ENCODE data around the gene AK9.
"Not testable (repeated sequence)": the region's sequence is repeated elsewhere in the genome, so short reads cannot be mapped to it uniquely, and the experiment has no call there.

Gene AK9

GRCh38 chr6:109523478-109523877 is 167.5 kb downstream of the AK9 start:
- H3K36me3 ChIP-seq (ENCODE audit: insufficient read depth, low read length) = no peaks in the 10 kb centered on the region
- no peak overlapping the region for H3K4me2 ChIP-seq (ENCODE audit: low read depth, low read length, poor library complexity, severe bottlenecking)
- 0 out of 2 replicates have a peak, but pooled peaks cover 4% of the 10 kb centered on the region for H3F3A ChIP-seq (ENCODE audit: low read depth)
- no peak for TF ChIP-seq CTCF (conservative IDR thresholded peaks at IDR 0.05; ENCODE audit: low read length)
- TF ChIP-seq EZH2phosphoT487 (IDR thresholded peaks at IDR 0.05; ENCODE audit: borderline replicate concordance) = no peak
- no peaks in the 10 kb centered on the region for H3K27me3 ChIP-seq (ENCODE audit: insufficient read depth, low read length, poor library complexity, severe bottlenecking)
- no peak overlapping the region for H3K4me3 ChIP-seq (ENCODE audit: low read length, poor library complexity, severe bottlenecking)
- no peaks in the 10 kb centered on the region for H3K9me2 ChIP-seq (replicated peaks; ENCODE audit: low read depth, low read length)
- H3K79me2 ChIP-seq (ENCODE audit: insufficient read depth, low read length) = no peaks in the 10 kb centered on the region
- H3K9me3 ChIP-seq (ENCODE audit: insufficient read depth, low read depth, low read length) = peaks cover 8% of the 10 kb centered on the region; the same call in 1 of the 2 replicates
- no peak overlapping the region for H2AFZ ChIP-seq (ENCODE audit: low read length)
- no peaks in the 10 kb centered on the region for H3K4me1 ChIP-seq (ENCODE audit: insufficient read depth, low read length, poor library complexity, severe bottlenecking)
- no peaks in the 10 kb centered on the region for H4K20me1 ChIP-seq (ENCODE audit: insufficient read depth, low read length, poor library complexity, severe bottlenecking)
- no peak overlapping the region for H3K9ac ChIP-seq (ENCODE audit: low read depth, low read length, poor library complexity, severe bottlenecking)

- Histone ChIP-seq H3K4me3 (ENCODE audit: low read length, poor library complexity, severe bottlenecking) (no peak overlapping the region), H4K20me1 (ENCODE audit: insufficient read depth, low read length, poor library complexity, severe bottlenecking) (no peaks in the 10 kb centered on the region), H2AFZ (ENCODE audit: low read length) (no peak overlapping the region), H3K4me2 (ENCODE audit: low read depth, low read length, poor library complexity, severe bottlenecking) (no peak overlapping the region), H3K9me2 (replicated peaks; ENCODE audit: low read depth, low read length) (no peaks in the 10 kb centered on the region), H3K27me3 (ENCODE audit: insufficient read depth, low read length, poor library complexity, severe bottlenecking) (no peaks in the 10 kb centered on the region), H3K4me1 (ENCODE audit: insufficient read depth, low read length, poor library complexity, severe bottlenecking) (peaks cover 22% of the 10 kb centered on the region), H3K9ac (ENCODE audit: low read depth, low read length, poor library complexity, severe bottlenecking) (no peak overlapping the region), H3K36me3 (ENCODE audit: insufficient read depth, low read length) (no peaks in the 10 kb centered on the region), H3K9me3 (ENCODE audit: insufficient read depth, low read depth, low read length) (peaks cover 8% of the 10 kb centered on the region; the same call in 1 of the 2 replicates), H3K79me2 (ENCODE audit: insufficient read depth, low read length) (no peaks in the 10 kb centered on the region), H3F3A (ENCODE audit: low read depth) (peaks cover 4% of the 10 kb centered on the region; the same call in 1 of the 2 replicates)
- TF ChIP-seq EZH2phosphoT487 (IDR thresholded peaks at IDR 0.05; ENCODE audit: borderline replicate concordance) (no peak), CTCF (conservative IDR thresholded peaks at IDR 0.05; ENCODE audit: low read length) (no peak)
Observed at GRCh38 chr6:109521080-109521479, 169.9 kb downstream of the AK9 start.

GRCh38 chr6:109519647-109520046 is 171.4 kb downstream of the AK9 start:
- H3K4me3 ChIP-seq (ENCODE audit: low read length, poor library complexity, severe bottlenecking); H3K9me3 ChIP-seq (ENCODE audit: insufficient read depth, low read depth, low read length); H3K9me2 ChIP-seq (replicated peaks; ENCODE audit: low read depth, low read length); H2AFZ ChIP-seq (ENCODE audit: low read length); H3K27me3 ChIP-seq (ENCODE audit: insufficient read depth, low read length, poor library complexity, severe bottlenecking); H3K36me3 ChIP-seq (ENCODE audit: insufficient read depth, low read length); H3K79me2 ChIP-seq (ENCODE audit: insufficient read depth, low read length); H3K4me2 ChIP-seq (ENCODE audit: low read depth, low read length, poor library complexity, severe bottlenecking); H3K9ac ChIP-seq (ENCODE audit: low read depth, low read length, poor library complexity, severe bottlenecking); H4K20me1 ChIP-seq (ENCODE audit: insufficient read depth, low read length, poor library complexity, severe bottlenecking); H3F3A ChIP-seq (ENCODE audit: low read depth): not testable (repeated sequence)
- peaks cover 35% of the 10 kb centered on the region for H3K4me1 ChIP-seq (ENCODE audit: insufficient read depth, low read length, poor library complexity, severe bottlenecking)

- Histone ChIP-seq H3K79me2 (ENCODE audit: insufficient read depth, low read length) (no peaks in the 10 kb centered on the region), H3K4me3 (ENCODE audit: low read length, poor library complexity, severe bottlenecking) (peak overlapping the region; percentile 47), H3K4me2 (ENCODE audit: low read depth, low read length, poor library complexity, severe bottlenecking) (peak overlapping the region; percentile 67), H3F3A (ENCODE audit: low read depth) (peaks cover 4% of the 10 kb centered on the region; the same call in 1 of the 2 replicates), H3K36me3 (ENCODE audit: insufficient read depth, low read length) (no peaks in the 10 kb centered on the region), H3K27me3 (ENCODE audit: insufficient read depth, low read length, poor library complexity, severe bottlenecking) (no peaks in the 10 kb centered on the region), H3K4me1 (ENCODE audit: insufficient read depth, low read length, poor library complexity, severe bottlenecking) (peaks cover 46% of the 10 kb centered on the region), H3K9ac (ENCODE audit: low read depth, low read length, poor library complexity, severe bottlenecking) (peak overlapping the region; percentile 60), H3K9me2 (replicated peaks; ENCODE audit: low read depth, low read length) (no peaks in the 10 kb centered on the region), H3K9me3 (ENCODE audit: insufficient read depth, low read depth, low read length) (no peaks in the 10 kb centered on the region), H4K20me1 (ENCODE audit: insufficient read depth, low read length, poor library complexity, severe bottlenecking) (no peaks in the 10 kb centered on the region), H2AFZ (ENCODE audit: low read length) (peak overlapping the region; percentile 48)
- TF ChIP-seq CTCF (conservative IDR thresholded peaks at IDR 0.05; ENCODE audit: low read length) = no peak
- no peak for TF ChIP-seq EZH2phosphoT487 (IDR thresholded peaks at IDR 0.05; ENCODE audit: borderline replicate concordance)
Observed at GRCh38 chr6:109516929-109517328, 174.1 kb downstream of the AK9 start.
